A673 (cell line): ENCODE results near the gene GYPB. TPM values are rescaled to one million over a fixed set of nuclear protein-coding genes. Genes with fewer than 3 reads are reported as not detected.
"Not testable (repeated sequence)": the region's sequence is repeated elsewhere in the genome, so short reads cannot be mapped to it uniquely, and the experiment has no call there.

Source experiments
- BruUV-seq: library from RNA; stranded (reverse); fragments of 400-500 nt; replicated peaks from 2 replicates; lab custom pipeline; 2021; lab: Mats Ljungman, UMichigan
- CTCF ChIA-PET: fragments of 300-600 bp; sonication (Branson Sonifier 250); formaldehyde crosslinking; loops from one replicate; lab custom pipeline; 2022; ENCODE audit warnings: antibody characterized with exemption; lab: Charles Lee
- POLR2A ChIA-PET: fragments of 300-600 bp; sonication (Branson Sonifier 250); formaldehyde crosslinking; loops from one replicate; lab custom pipeline; 2022; ENCODE audit warnings: antibody characterized with exemption; ENCODE audit not compliant: low non-redundant PET; lab: Charles Lee
- DNase-seq: peaks from one replicate; pipeline ENCODE4 v3.0.0-alpha.2; 2015; ENCODE audit warnings: low spot score
- H3K27ac ChIP-seq: fragments of 200-600 bp; sonication (generic); 2 replicates; pipeline ENCODE4 v1.5.1; 2016; ENCODE audit warnings: mixed run types, low read depth, mild to moderate bottlenecking, mixed read lengths, antibody characterized with exemption, low read length; ENCODE audit not compliant: poor library complexity, severe bottlenecking
- H3K27me3 ChIP-seq: fragments of 200-600 bp; sonication (generic); replicated peaks from 2 replicates; pipeline ENCODE4 v1.6.1; 2017; ENCODE audit warnings: mixed run types, low read depth, mild to moderate bottlenecking, mixed read lengths, antibody characterized with exemption, low read length; ENCODE audit not compliant: insufficient read depth, poor library complexity
- H3K36me3 ChIP-seq: fragments of 200-600 bp; sonication (generic); 2 replicates; pipeline ENCODE4 v1.6.1; 2016; ENCODE audit warnings: mixed run types, mild to moderate bottlenecking, mixed read lengths, antibody characterized with exemption, low read length; ENCODE audit not compliant: insufficient read depth, poor library complexity, severe bottlenecking
- H3K4me1 ChIP-seq: fragments of 200-600 bp; sonication (generic); 2 replicates; pipeline ENCODE4 v1.6.1; 2017; ENCODE audit warnings: mixed run types, mild to moderate bottlenecking, mixed read lengths, antibody characterized with exemption, low read length; ENCODE audit not compliant: insufficient read depth, poor library complexity, severe bottlenecking
- H3K4me3 ChIP-seq: fragments of 200-600 bp; sonication (generic); 2 replicates; pipeline ENCODE4 v1.5.1; 2016; ENCODE audit warnings: low read depth, mixed run types, mild to moderate bottlenecking, mixed read lengths, low read length; ENCODE audit not compliant: poor library complexity, severe bottlenecking
- H3K9me3 ChIP-seq: fragments of 200-600 bp; sonication (generic); 2 replicates; pipeline ENCODE4 v1.6.1; 2016; ENCODE audit warnings: mixed run types, low read depth, mild to moderate bottlenecking, mixed read lengths, antibody characterized with exemption, low read length; ENCODE audit not compliant: poor library complexity, severe bottlenecking
- intact Hi-C: fragments of 100-400 bp; cut with micrococcal nuclease; formaldehyde crosslinking; loops from one replicate; pipeline ENCODE4 v1.10.0; 2022; ENCODE audit not compliant: unreplicated experiment
- total RNA-seq: library from RNA; stranded (reverse); gene quantifications from 2 replicates; pipeline ENCODE4 v1.2.3, GENCODE V29; 2021

GYPB gene
- total RNA-seq, 1 experiment from 2014 or later = not detected

DNA sequence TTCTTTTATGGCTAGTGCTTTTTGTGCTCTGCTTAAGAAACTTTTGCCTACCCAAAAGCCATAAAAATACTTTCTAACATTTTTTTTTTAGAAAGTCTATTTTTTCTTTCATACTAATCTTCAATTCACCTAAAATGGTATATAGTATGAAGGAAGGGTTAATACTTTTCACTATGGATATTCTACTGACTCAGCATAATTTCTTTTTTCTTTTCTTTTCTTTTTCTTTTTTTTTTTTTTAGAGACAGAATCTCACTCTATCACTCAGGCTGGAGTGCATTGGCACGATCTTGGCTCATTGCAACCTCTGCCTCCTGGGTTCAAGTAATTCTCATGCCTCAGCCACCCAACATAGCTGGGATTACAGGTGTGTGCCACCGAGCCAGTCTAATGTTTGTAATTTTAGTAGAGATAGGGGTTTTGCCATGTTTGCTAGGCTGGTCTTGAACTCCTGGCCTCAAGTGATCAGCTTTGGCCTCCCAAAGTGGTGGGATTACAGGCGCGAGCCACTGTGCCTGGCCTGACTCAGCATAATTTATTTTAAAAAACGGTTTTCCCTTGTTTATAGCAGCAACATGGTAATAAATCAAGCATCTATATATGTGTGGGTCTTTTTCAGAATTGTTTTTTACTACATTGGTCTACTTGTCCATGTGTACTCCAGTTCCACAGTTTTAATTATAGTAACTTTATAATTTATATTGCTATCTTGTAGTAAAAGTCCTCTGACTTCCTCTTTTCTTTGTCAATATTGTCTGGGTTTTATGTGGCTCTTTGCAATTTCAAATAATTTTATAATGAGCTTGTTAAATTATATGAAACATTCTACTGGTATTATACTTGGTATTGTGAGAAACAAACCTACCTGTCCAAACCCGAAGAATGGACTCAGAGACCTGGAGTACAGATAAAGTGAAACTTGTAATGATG, 30.6 kb upstream of the GYPB start:
- H3K9me3 ChIP-seq, BruUV-seq, intact Hi-C loops, DNase-seq, CTCF ChIA-PET, H3K27me3 ChIP-seq, H3K4me3 ChIP-seq, POLR2A ChIA-PET, H3K4me1 ChIP-seq, H3K36me3 ChIP-seq, H3K27ac ChIP-seq: not testable (repeated sequence)

DNA sequence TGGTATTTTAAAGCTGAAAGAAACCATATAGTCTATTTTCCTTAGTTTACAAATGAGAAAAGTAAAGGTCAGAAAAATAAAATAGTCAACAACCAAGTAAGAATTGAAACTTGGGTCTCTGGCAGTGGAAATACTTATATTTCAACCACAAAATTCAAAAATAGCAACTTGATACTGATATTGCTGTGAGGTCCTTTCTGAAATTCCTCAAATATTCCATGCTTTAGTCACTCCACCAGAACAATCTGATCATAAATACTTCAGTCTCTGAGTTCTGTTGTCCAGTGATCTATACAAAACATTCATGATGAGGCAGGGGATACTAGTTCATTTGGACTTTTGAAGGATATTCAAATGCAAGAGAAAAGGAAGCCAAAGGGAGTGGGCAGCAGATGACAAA, 25.8 kb upstream of the GYPB start:
- DNase-seq, H3K27ac ChIP-seq, H3K36me3 ChIP-seq, BruUV-seq, CTCF ChIA-PET, intact Hi-C loops, H3K4me1 ChIP-seq, H3K9me3 ChIP-seq, H3K4me3 ChIP-seq, H3K27me3 ChIP-seq, POLR2A ChIA-PET: not testable (repeated sequence)

DNA sequence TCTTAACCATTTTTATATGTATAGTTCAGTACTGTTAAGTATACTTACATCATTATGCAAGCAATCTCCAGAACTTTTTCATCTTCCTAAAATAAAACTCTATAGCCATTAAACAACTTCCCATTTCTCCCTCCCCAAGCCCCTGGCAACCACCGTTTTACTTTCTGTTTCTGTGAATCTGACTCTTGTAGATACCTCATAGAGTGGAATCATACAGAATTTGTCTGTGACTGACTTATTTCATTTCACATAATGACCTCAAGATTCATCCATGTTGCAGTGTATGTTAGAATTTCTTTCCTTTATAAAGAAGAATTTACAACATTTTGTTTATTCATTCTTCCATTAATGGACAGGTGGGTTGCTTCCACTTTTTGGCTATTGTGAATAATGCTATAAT, 13.4 kb upstream of the GYPB start:
- H3K27me3 ChIP-seq, H3K4me3 ChIP-seq, POLR2A ChIA-PET, intact Hi-C loops, BruUV-seq, DNase-seq, H3K4me1 ChIP-seq, CTCF ChIA-PET, H3K27ac ChIP-seq, H3K9me3 ChIP-seq, H3K36me3 ChIP-seq: not testable (repeated sequence)

DNA sequence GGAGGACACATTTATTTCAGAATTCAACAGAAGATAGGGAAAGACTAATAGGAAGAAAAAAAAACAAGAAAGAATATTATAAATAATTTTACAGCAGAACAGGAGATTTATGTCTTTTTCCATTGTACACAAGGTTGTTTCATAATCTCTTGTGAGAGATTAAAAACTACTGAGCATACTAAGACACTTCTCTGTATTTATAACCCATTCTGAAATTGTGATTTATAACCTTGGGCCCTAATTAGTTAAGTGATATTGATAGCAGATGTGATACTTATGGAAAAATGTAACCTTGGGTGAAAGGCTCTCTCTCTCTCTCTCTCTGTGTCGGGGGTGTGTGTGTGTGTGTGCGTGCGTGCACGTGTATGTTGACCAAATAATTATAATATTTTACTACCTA, 12.7 kb upstream of the GYPB start:
- intact Hi-C loops, CTCF ChIA-PET, H3K4me1 ChIP-seq, H3K4me3 ChIP-seq, POLR2A ChIA-PET, DNase-seq, H3K27ac ChIP-seq, H3K27me3 ChIP-seq, H3K9me3 ChIP-seq, H3K36me3 ChIP-seq, BruUV-seq: not testable (repeated sequence)

DNA sequence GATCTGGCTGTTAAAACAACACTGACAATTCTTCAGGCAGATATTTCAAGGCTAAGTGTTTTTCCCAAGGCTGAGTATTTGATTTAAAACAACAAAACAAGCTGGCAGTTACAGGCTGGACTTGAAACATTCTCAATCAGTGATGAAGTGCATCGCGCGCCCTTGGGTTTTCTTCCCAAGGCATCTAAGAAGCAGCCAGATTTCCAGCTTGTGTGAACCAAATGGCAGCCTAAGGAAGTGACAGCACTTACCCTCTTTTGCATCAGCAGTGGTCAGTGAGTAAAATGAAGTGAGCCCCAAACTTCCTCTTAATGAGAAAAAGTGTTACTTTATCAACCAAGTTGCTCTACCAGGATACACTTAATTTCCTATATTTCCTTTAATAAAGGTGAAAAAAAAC, 12.2 kb upstream of the GYPB start:
- H3K9me3 ChIP-seq, BruUV-seq: not testable (repeated sequence)

DNA sequence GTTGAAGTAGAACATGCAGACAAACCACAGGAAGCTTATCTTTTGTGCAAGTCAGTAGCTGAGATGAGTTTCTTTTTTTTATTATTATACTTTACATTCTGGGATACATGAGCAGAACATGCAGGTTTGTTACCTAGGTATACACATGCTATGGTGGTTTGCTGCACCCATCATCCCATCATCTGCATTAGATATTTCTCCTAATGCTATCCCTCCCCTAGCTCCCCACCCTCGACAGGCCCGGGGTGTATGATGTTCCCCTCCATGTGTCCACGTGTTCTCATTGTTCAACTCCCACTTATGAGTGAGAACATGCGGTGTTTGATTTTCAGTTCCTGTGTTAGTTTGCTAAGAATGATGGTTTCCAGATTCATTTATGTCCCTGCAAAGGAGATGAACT, 11.5 kb upstream of the GYPB start:
- BruUV-seq = not testable (repeated sequence)

More for the DNA sequence above, 12.2 kb upstream of the GYPB start:
- H3K36me3 ChIP-seq, POLR2A ChIA-PET, H3K4me3 ChIP-seq, H3K27me3 ChIP-seq, DNase-seq, H3K4me1 ChIP-seq, intact Hi-C loops, CTCF ChIA-PET, H3K27ac ChIP-seq: not testable (repeated sequence)

DNA sequence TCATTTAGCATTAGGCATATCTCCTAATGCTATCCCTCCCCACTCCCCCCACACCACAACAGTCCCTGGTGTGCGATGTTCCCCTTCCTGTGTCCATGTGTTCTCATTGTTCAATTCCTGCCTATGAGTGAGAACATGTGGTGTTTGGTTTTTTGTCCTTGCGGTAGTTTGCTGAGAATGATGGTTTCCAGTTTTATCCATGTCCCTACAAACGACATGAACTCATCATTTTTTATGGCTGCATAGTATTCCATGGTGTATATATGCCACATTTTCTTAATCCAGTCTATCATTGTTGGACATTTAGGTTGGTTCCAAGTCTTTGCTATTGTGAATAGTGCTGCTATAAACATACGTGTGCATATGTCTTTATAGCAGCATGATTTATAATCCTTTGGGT, 7.5 kb upstream of the GYPB start:
- DNase-seq, BruUV-seq, intact Hi-C loops, H3K4me1 ChIP-seq, H3K9me3 ChIP-seq, CTCF ChIA-PET, H3K4me3 ChIP-seq, H3K27ac ChIP-seq, POLR2A ChIA-PET, H3K36me3 ChIP-seq, H3K27me3 ChIP-seq: not testable (repeated sequence)

More for the DNA sequence above, 11.5 kb upstream of the GYPB start:
- H3K4me1 ChIP-seq, H3K4me3 ChIP-seq, POLR2A ChIA-PET, H3K36me3 ChIP-seq, CTCF ChIA-PET, H3K27me3 ChIP-seq, H3K27ac ChIP-seq, H3K9me3 ChIP-seq, intact Hi-C loops, DNase-seq: not testable (repeated sequence)
